Activated T-helper 1 cell treated with anti-CD3 and anti-CD28 coated beads, Interleukin-12 subunit alpha, Interleukin-12 subunit beta, Interleukin-2, Interleukin-4 antibody, amounts not matched to agents 30 ng/mL and 10 ng/mL and 1 ng/mL, durations not matched to agents 14 hours and 24 hours and 36 hours (primary cell): ENCODE results near the gene DMD. TPM values are rescaled to one million over a fixed set of nuclear protein-coding genes. Genes with fewer than 3 reads are reported as not detected.

Experiments
- DNase-seq: peaks from one replicate; pipeline ENCODE4 v3.0.0; 2021; ENCODE audit warnings: low spot score
- H3K27ac Mint-ChIP-seq: one replicate; pipeline ENCODE4 v1.8.0; 2021; ENCODE audit warnings: mild to moderate bottlenecking, mixed read lengths
- H3K27me3 Mint-ChIP-seq: one replicate; pipeline ENCODE4 v1.8.0; 2022; ENCODE audit warnings: mild to moderate bottlenecking, moderate library complexity, mixed read lengths; ENCODE audit not compliant: insufficient read depth
- H3K36me3 Mint-ChIP-seq: one replicate; pipeline ENCODE4 v1.8.0; 2021; ENCODE audit warnings: low read depth, mixed read lengths
- H3K4me1 Mint-ChIP-seq: one replicate; pipeline ENCODE4 v1.8.0; 2021; ENCODE audit warnings: low read depth, mixed read lengths
- H3K4me3 Mint-ChIP-seq: one replicate; pipeline ENCODE4 v1.8.0; 2021; ENCODE audit warnings: mild to moderate bottlenecking, moderate library complexity, mixed read lengths
- H3K9me3 Mint-ChIP-seq: one replicate; pipeline ENCODE4 v1.8.0; 2021; ENCODE audit warnings: mixed read lengths
- intact Hi-C: fragments of 100-400 bp; cut with micrococcal nuclease; formaldehyde crosslinking; loops from one replicate; pipeline ENCODE4 v1.15.1; 2024
- total RNA-seq: library from RNA; stranded (reverse); gene quantifications from 2 replicates; pipeline ENCODE4 v1.2.3, GENCODE V29; 2022

The DMD gene
- total RNA-seq, 1 donor from 2014 or later, result 12.8 TPM

DNA sequence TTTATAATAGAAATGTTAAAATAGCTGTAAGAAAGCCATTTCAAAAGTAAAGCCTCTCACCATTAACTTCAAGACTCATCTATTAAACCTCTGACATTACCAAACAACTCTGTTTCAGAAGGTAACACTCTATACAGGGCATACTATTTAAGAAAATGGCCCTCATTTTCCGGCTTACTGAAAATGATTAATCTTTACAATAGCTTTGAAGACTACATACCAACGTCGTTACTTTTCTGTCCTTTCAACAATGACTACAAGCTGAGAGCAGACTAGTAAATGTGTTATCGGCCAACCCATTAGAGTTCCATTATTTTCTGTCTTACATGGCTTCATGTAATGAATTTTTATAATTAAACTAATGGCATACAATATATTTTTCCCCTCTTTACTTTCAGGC, 1545.9 kb downstream of the DMD start:
- Mint-ChIP-seq H3K27ac (no peak overlapping the region), H3K27me3 (no peaks in the 10 kb centered on the region), H3K36me3 (no peaks in the 10 kb centered on the region), H3K4me1 (no peaks in the 10 kb centered on the region), H3K4me3 (no peak overlapping the region), H3K9me3 (no peaks in the 10 kb centered on the region)
- intact Hi-C loops, result no loop called here
- DNase-seq, result no peak

DNA sequence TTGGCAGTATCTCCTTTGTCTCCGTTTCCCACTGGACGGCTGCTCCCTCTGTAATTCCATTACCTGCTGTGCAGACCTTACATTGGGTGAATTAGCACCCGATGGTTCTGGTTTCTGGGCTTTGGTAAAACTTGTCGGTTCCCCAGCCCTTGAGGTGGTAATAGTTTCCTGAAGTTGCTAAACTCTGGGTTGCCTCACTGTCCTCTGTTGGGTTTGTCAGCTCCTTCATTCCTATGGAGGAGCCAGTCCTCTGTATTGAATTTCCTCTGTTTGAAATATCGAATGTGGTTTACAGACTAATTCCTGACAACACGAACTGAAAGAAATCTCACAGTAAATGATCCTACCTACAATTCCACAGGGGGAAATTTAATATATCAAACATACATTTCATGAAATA, 1548.2 kb downstream of the DMD start:
- H3K9me3 Mint-ChIP-seq, result no peaks in the 10 kb centered on the region
- no peak overlapping the region for H3K4me3 Mint-ChIP-seq
- intact Hi-C loops, result no loop called here
- H3K27ac Mint-ChIP-seq, result no peak overlapping the region
- H3K36me3 Mint-ChIP-seq, result no peaks in the 10 kb centered on the region
- H3K27me3 Mint-ChIP-seq, result no peaks in the 10 kb centered on the region
- DNase-seq, result no peak
- H3K4me1 Mint-ChIP-seq, result no peaks in the 10 kb centered on the region

DNA sequence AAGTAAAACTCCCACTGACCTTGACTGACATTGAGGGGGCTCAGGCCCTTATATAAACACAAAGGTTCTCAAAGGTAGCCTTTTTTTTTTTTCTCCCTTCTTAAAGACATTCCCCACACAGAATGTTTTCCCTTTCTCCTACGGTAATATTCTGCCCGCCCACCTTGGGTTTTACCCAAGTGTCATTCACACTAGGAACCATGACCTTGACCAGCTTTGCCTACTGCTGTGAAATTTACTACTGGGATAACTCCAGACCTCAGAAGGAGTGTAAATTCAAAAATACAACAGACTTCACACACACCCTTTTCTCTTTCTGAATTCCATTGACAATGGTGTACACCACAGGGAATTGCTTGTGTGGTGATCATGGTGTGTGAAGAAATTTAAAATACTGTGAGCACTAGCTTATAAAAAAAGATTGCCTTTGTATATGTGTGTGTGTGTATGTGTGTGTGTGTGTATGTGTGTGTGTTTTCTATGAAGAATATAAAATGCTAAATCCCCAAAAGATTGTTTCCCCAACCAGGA, 1550.0 kb downstream of the DMD start:
- Mint-ChIP-seq H3K9me3 (no peaks in the 10 kb centered on the region), H3K4me3 (no peak overlapping the region), H3K27ac (no peak overlapping the region), H3K27me3 (no peaks in the 10 kb centered on the region), H3K4me1 (no peaks in the 10 kb centered on the region), H3K36me3 (no peaks in the 10 kb centered on the region)
- no peak for DNase-seq
- intact Hi-C loops, result no loop called here

DNA sequence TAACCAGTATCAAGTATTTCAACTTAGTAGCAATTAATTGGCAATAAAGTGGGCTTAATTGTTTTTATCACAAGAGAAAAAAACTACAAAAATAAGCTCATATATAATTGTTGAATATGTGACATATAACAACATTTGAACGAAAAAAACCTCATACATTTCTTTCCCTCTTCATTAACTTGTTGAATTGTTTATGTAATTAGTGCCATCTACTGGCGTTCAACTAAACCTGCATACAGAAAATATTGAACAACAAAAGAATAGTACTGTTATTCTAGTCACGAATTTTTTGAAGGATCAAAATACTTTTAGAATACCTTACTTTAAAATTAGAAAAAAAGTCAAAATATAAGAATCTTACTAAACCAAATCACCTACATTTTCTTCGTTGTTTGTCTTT, 1553.0 kb downstream of the DMD start:
- no peaks in the 10 kb centered on the region for H3K27me3 Mint-ChIP-seq
- intact Hi-C loops, result loop anchor here (1.0 to 2.0 kb wide), 4 partner anchors 444 to 924 kb away; no protein-coding TSS in a partner anchor
- H3K9me3 Mint-ChIP-seq, result no peaks in the 10 kb centered on the region
- H3K27ac Mint-ChIP-seq, result no peak overlapping the region
- H3K4me1 Mint-ChIP-seq, result no peaks in the 10 kb centered on the region
- no peak for DNase-seq
- no peaks in the 10 kb centered on the region for H3K36me3 Mint-ChIP-seq
- no peak overlapping the region for H3K4me3 Mint-ChIP-seq

DNA sequence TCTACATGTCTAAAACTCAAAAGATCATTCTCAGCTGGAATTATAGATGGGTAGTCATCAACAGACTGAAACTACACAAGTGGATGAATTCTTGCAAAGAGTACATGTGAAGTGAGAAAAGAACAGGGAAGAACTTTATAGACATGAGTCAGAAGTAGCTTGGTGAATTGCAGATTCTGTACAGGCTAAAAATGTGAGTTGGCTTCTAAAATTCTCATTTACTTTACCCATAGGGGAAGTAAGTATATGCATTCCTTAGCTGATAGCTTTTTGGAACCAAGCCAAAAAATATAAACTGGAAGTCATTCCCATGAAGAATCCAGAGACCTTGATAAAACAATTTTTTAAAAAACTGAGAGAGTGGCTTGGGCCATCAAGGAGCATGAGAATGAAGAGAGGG, 1555.3 kb downstream of the DMD start:
- Mint-ChIP-seq H3K4me1 (no peaks in the 10 kb centered on the region), H3K36me3 (no peaks in the 10 kb centered on the region), H3K27me3 (peaks cover 1% of the 10 kb centered on the region), H3K27ac (no peak overlapping the region), H3K4me3 (no peak overlapping the region), H3K9me3 (no peaks in the 10 kb centered on the region)
- no peak for DNase-seq
- intact Hi-C loops, result no loop called here

DNA sequence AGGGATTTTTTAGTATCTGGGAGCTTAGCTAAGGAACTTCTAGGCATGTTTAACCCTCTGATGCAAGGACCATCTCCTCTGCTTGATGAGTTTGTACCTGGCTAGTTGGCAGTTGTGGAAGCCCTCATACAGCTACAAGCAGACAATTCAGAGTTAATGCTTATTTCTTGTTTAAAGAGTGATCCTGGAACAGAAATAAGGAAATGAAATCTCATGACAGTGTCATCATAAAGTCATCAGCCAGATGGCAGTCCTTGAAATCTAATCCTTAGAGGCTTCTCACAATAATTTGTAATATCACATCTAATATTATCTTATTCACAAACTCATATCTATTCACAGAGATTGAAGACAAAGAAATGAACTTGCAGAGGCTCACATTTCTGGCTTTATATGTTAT, 1557.9 kb downstream of the DMD start:
- Mint-ChIP-seq H3K4me3 (no peak overlapping the region), H3K27ac (no peak overlapping the region), H3K4me1 (no peaks in the 10 kb centered on the region), H3K27me3 (peaks cover 1% of the 10 kb centered on the region), H3K9me3 (no peaks in the 10 kb centered on the region), H3K36me3 (no peaks in the 10 kb centered on the region)
- intact Hi-C loops, result no loop called here
- no peak for DNase-seq

DNA sequence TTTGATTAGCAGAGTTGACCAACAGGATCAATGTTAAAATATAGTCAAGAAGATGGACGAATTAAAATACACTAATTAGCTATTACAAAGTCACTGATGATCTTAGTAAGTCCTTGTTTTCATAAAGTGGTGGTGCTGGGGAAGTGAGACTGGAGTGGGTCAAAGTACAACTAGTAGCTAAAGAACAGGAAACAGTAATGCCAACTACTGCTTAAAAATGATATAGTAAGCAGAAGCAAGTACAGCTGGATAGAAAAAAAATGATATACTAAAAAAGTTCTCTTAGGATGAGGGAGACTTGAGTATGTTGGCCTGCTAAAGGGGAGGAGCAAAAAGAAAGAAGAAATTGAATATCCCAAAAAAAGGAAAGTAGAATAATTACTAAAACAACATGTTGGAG, 1558.7 kb downstream of the DMD start:
- peaks cover 1% of the 10 kb centered on the region for H3K27me3 Mint-ChIP-seq
- no peaks in the 10 kb centered on the region for H3K4me1 Mint-ChIP-seq
- H3K4me3 Mint-ChIP-seq, result no peak overlapping the region
- DNase-seq, result no peak
- no peaks in the 10 kb centered on the region for H3K9me3 Mint-ChIP-seq
- no peaks in the 10 kb centered on the region for H3K36me3 Mint-ChIP-seq
- intact Hi-C loops, result no loop called here
- no peak overlapping the region for H3K27ac Mint-ChIP-seq

DNA sequence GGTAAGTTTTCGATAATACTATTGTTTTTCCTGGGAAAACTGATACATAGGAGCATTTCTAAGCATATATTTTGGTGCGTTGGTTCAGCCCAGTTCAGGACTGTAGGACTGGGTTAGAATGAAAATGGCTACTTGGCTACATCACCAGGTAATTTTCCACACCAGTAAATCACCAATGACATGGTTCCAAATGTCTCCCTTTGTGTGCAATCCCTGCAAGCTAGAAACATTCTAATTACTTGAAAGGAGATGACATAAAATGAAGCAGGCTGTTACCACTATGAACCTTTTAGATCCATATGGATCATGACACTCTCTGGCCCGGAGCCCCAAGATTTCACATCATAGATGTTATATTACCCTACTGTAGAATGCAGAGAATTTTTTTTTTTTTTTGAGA, 1562.1 kb downstream of the DMD start:
- Mint-ChIP-seq H3K4me1 (no peaks in the 10 kb centered on the region), H3K9me3 (no peaks in the 10 kb centered on the region), H3K27ac (no peak overlapping the region), H3K27me3 (peaks cover 1% of the 10 kb centered on the region), H3K4me3 (no peak overlapping the region), H3K36me3 (no peaks in the 10 kb centered on the region)
- no peak for DNase-seq
- intact Hi-C loops, result no loop called here

DNA sequence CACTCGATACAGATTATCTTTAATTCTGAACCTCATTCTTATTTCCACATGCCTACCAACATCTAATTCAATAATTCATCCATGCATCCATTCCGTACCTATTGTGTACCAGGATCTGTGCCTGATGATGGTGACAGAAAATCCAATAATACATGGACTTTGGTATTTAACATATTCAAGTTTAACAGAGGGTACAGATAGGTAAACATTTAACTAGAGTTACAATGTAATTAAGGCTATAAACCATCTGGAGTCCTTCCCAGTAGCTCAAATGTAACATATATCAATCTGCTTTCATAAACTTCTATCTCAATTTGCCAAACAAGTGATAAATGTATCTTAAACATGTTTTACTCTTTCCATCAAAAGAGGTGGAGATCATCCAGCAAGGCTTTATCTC, 1578.0 kb downstream of the DMD start:
- Mint-ChIP-seq H3K4me3 (no peak overlapping the region), H3K9me3 (no peaks in the 10 kb centered on the region), H3K27ac (no peak overlapping the region), H3K27me3 (no peaks in the 10 kb centered on the region), H3K36me3 (no peaks in the 10 kb centered on the region), H3K4me1 (no peaks in the 10 kb centered on the region)
- intact Hi-C loops, result no loop called here
- no peak for DNase-seq

DNA sequence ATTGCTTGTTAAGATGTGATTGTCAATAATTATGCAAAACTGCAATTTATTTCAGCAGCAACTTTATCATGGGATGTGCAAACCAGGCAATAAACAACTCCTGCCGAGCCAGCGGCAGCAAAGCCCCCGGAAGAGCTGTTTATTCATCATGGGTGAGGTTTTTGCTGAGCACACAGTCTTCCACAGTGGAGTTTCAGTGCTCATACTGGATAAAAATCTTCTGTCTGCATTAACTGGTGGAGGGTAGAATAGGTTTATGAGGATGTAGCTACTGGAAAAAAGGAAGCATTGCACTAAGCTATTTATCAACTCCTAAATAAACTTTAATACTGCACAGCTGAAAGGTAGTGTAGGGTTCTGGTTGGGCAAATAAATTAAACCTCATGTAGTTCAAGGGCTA, 1582.2 kb downstream of the DMD start:
- Mint-ChIP-seq H3K36me3 (no peaks in the 10 kb centered on the region), H3K27me3 (no peaks in the 10 kb centered on the region), H3K4me1 (no peaks in the 10 kb centered on the region), H3K27ac (no peak overlapping the region), H3K9me3 (no peaks in the 10 kb centered on the region), H3K4me3 (no peak overlapping the region)
- intact Hi-C loops, result no loop called here
- DNase-seq, result no peak

DNA sequence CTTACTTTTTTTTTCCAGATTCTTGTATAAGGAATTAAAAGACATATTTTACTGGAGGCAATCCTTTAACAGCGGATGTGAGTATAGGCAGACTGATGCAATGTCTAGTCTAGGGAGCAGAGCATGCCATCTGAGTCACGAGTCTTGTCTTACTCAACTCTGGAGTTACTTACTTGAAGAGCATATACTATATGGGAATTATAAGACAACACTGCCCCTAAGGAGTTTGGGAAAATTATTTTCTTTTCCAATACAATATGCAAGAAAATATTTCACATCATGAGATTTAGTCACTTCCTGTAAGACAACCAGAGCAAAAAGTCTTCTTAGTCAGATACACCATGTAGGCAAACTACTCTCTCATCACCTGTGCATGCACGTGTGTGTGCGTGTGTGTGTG, 1602.2 kb downstream of the DMD start:
- Mint-ChIP-seq H3K36me3 (no peaks in the 10 kb centered on the region), H3K27ac (no peak overlapping the region), H3K9me3 (no peaks in the 10 kb centered on the region), H3K4me3 (no peak overlapping the region), H3K27me3 (no peaks in the 10 kb centered on the region), H3K4me1 (no peaks in the 10 kb centered on the region)
- no peak for DNase-seq
- intact Hi-C loops, result no loop called here

DNA sequence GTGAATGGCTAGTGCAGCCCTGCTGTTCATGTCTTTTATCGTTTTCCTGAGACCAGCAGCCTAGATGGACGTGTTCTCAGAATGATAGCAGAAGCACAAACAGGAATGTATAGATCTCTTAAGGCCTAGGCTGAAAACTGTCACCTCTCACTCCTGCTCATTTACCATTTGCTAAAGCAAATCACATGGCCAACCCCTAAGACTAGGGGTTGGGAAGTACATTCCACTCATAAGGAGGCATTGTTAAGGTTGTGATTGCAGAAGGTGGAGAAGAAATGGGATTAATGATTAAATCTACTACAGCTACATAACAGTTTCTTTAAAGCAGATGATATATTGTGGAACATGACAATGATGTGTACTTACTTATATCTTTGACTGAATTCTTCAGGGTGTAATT, 1602.7 kb downstream of the DMD start:
- Mint-ChIP-seq H3K4me1 (no peaks in the 10 kb centered on the region), H3K9me3 (no peaks in the 10 kb centered on the region), H3K27ac (no peak overlapping the region), H3K27me3 (no peaks in the 10 kb centered on the region), H3K36me3 (no peaks in the 10 kb centered on the region), H3K4me3 (no peak overlapping the region)
- DNase-seq, result no peak
- intact Hi-C loops, result no loop called here

DNA sequence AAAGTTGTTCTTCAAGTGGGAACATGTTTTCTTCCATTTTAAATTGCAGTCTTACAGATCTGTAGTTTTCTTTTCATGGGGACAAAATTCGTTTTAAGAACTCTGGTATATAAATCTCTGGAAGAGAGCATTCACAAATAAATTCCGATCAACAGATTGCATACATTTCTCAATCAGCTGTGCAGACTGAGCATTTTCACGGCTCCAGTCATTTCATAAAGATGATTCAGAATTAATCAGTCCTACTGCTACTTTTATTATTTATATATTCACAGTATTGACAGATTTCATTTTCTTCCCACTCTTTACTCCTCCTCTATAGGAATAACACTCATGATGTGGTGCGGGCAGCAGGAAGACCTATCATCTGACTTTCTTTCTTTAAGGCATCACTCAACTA, 1604.6 kb downstream of the DMD start:
- intact Hi-C loops, result no loop called here
- Mint-ChIP-seq H3K36me3 (no peaks in the 10 kb centered on the region), H3K9me3 (no peaks in the 10 kb centered on the region), H3K27ac (no peak overlapping the region), H3K4me3 (no peak overlapping the region), H3K27me3 (no peaks in the 10 kb centered on the region), H3K4me1 (no peaks in the 10 kb centered on the region)
- no peak for DNase-seq

DNA sequence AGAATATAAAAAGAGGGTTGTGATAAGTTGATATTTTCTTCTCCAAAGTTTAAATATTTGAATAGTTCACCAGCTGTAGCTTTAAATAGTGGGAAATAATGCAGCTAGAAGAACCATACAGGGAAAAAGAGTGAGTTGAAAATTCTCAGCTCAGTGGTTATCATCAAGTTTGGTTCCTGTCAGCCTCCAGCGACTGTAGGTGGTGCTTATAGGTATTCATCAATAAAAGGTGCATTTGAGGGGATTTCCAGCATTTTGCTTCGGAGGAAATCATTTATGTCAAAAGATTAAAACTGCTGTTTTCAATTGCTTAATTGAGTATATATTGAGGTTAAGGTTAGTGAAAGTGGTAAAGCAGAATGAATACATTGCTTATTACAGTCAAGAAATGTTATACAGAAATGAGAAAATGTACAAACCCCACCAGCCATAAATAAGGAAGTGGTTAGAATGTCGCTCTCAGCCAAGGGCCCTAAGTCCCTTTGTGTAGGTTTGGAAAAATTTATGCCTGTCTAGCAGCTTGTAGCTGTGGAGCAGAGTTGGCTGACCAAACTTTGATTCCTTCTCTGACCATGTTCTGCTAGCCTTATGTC, 1606.6 kb downstream of the DMD start:
- intact Hi-C loops, result no loop called here
- Mint-ChIP-seq H3K36me3 (no peaks in the 10 kb centered on the region), H3K9me3 (no peaks in the 10 kb centered on the region), H3K4me1 (no peaks in the 10 kb centered on the region), H3K27ac (no peak overlapping the region), H3K27me3 (no peaks in the 10 kb centered on the region), H3K4me3 (no peak overlapping the region)
- no peak for DNase-seq
